Loucy (cell line): ENCODE data around the gene TFB1M.

Experiments
- CTCF ChIP-seq: fragments of 200-600 bp; sonication (generic); conservative IDR thresholded peaks from 2 replicates; pipeline ENCODE4 v1.5.1; 2014; ENCODE audit warnings: mild to moderate bottlenecking, antibody characterized with exemption, low read length
- EZH2phosphoT487 ChIP-seq: fragments of 200-600 bp; IDR thresholded peaks from 2 replicates; pipeline ENCODE4 v1.6.1; 2018; ENCODE audit warnings: antibody characterized with exemption, mild to moderate bottlenecking, moderate library complexity, borderline replicate concordance

GRCh38 chr6:155328539-155329459, 14.5 kb upstream of the TFB1M start:
- TF ChIP-seq EZH2phosphoT487 (no peak), CTCF (no peak)
